Body of pancreas (tissue), 4 donors: ENCODE measurements around the gene PANX2. TPM values are rescaled to one million over a fixed set of nuclear protein-coding genes. Genes with fewer than 3 reads are reported as not detected.
A peak's percentile ranks its signal among the peaks of the same experiment; 100 is the strongest.
"Not testable (repeated sequence)": the region's sequence is repeated elsewhere in the genome, so short reads cannot be mapped to it uniquely, and the experiment has no call there.

Experiments
- ATAC-seq: fragments of 150-250 bp; one replicate; pipeline ENCODE4 v1.9.1; 2016
- DNase-seq, 4 donors: peaks; one replicate each; pipeline ENCODE4 v3.0.0-alpha.2; 2019
- H3K27ac ChIP-seq, 4 donors: fragments of 200-600 bp; sonication (generic); 1 replicate in 3 of 4; 2 replicates in 1 of 4; pipeline versions ENCODE4 v1.5.1 to v1.6.1; 2016 to 2019; ENCODE audit warnings: mild to moderate bottlenecking in 1 of 4, mixed read lengths in 1 of 4, moderate library complexity in 1 of 4
- H3K27me3 ChIP-seq, 2 donors: fragments of 200-600 bp; sonication (generic); one replicate each; pipeline ENCODE4 v1.6.0; 2016; ENCODE audit warnings: mild to moderate bottlenecking in 1 of 2
- H3K36me3 ChIP-seq, 2 donors: fragments of 200-600 bp; sonication (generic); replicated peaks in 1 of 2; 2 replicates each; pipeline ENCODE4 v1.5.1; 2016; ENCODE audit warnings: low read depth in 2 of 2; ENCODE audit not compliant: insufficient read depth in 1 of 2
- H3K4me1 ChIP-seq: fragments of 200-600 bp; sonication (generic); one replicate; pipeline ENCODE4 v1.6.0; 2016
- H3K4me3 ChIP-seq, 2 donors: fragments of 200-600 bp; sonication (generic); 1 replicate in 1 of 2; 2 replicates in 1 of 2; pipeline ENCODE4 v1.5.1; 2016 to 2019
- H3K9me3 ChIP-seq, 3 donors: fragments of 200-600 bp; sonication (generic); 1 replicate in 2 of 3; 2 replicates in 1 of 3; pipeline ENCODE4 v1.5.1; 2016
- POLR2A ChIP-seq, 3 donors: fragments of 450-650 bp; IDR thresholded peaks; one replicate each; pipeline ENCODE4 v1.6.1; 2016; ENCODE audit warnings: antibody characterized with exemption in 3 of 3, mild to moderate bottlenecking in 2 of 3
- WGBS, 2 donors: methylation state at CpG; one replicate each; pipeline ENCODE4 v1.1.5; 2017; 5-methylcytosine and 5-hydroxymethylcytosine counted together
- intact Hi-C: fragments of 100-400 bp; cut with DNase I; formaldehyde crosslinking; loops from one replicate; pipeline ENCODE4 v1.15.1; 2023
- total RNA-seq, 2 donors: library from RNA; depleted of rRNA; stranded (reverse); fragments of >200 nt; gene quantifications; one replicate each; pipeline ENCODE4 v1.1.0, GENCODE V29; 2016
- TF ChIP-seq, protein P1 (sequence below), 7 experiments: fragments of 450-650 bp in 4 of 7; fragments of 200-600 bp in 3 of 7; sonication (generic) in 3 of 7; IDR thresholded peaks; one replicate each; pipeline ENCODE4 v1.5.1; 2016 to 2019; ENCODE audit warnings: antibody characterized with exemption in 7 of 7

PANX2 gene
- total RNA-seq, 2 donors from 2014 or later: 0.33 to 3.1 TPM

DNA sequence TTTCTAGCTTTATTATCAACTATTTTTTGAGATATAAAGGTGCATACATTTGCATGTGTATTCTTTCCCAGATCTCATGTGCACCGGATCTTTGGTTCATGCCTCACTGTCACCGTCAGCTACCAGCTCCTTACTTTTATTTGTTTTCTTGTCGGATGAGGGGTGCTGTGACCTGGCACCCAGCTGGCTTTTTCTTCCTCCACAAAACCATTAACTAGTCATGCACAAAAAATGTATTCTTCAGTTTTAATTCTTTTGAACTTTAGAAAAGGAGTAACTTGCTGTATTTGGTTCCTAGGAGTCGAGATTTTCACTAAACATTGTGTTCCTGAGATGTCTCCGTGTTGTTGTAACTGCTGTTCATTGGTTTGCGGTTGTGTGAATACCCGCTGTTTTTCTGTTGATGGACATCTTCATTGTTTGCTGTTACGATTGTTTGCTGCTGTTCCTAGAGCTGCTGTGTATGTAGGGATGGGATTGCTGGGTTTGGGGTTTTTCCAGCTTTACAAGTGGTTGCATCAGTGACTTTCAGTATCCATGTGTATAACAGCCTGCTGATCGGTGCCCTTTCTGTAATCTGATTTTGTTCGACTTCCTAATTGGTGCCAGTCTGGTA is 41.3 kb upstream of the PANX2 start:
- 67 to 75% methylated on average over 10 of the region's 10 CpGs for WGBS, 2 donors
- H3K36me3 ChIP-seq: no peaks in the 10 kb centered on the region
- H3K27ac ChIP-seq: no peak overlapping the region
- H3K27me3 ChIP-seq: no peaks in the 10 kb centered on the region
- H3K9me3 ChIP-seq: no peaks in the 10 kb centered on the region
- no peak overlapping the region for H3K4me3 ChIP-seq
- H3K4me1 ChIP-seq: no peaks in the 10 kb centered on the region
- intact Hi-C loops: no loop called here
- TF ChIP-seq, protein P1, sequence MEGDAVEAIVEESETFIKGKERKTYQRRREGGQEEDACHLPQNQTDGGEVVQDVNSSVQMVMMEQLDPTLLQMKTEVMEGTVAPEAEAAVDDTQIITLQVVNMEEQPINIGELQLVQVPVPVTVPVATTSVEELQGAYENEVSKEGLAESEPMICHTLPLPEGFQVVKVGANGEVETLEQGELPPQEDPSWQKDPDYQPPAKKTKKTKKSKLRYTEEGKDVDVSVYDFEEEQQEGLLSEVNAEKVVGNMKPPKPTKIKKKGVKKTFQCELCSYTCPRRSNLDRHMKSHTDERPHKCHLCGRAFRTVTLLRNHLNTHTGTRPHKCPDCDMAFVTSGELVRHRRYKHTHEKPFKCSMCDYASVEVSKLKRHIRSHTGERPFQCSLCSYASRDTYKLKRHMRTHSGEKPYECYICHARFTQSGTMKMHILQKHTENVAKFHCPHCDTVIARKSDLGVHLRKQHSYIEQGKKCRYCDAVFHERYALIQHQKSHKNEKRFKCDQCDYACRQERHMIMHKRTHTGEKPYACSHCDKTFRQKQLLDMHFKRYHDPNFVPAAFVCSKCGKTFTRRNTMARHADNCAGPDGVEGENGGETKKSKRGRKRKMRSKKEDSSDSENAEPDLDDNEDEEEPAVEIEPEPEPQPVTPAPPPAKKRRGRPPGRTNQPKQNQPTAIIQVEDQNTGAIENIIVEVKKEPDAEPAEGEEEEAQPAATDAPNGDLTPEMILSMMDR (IDR thresholded peaks at IDR 0.05): no peak
- no peak for TF ChIP-seq POLR2A (IDR thresholded peaks at IDR 0.05)
- DNase-seq (no peak), ATAC-seq (no peak)

DNA sequence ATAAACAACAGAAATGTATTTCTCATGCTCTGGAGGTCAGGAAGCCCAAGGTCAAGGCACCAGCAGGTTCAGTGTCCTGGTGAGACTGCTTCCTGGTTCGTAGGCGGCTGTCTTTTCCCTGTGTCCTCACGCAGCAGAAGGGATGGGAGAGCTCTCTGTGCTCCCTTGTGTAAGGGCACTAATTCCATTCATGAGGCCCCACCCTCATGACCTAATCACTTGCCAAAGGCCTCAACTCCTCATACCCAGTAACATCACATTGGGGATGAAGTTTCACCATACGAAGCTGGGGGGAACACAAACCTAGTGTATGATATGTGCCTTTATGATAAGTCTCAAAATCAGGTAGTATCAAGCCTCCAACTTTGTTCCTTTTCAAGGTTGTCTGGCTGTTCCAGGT is 38.6 kb upstream of the PANX2 start:
- intact Hi-C loops: no loop called here
- 89 to 90% methylated on average over 1 to 4 of the region's 4 CpGs for WGBS, 2 donors
- TF ChIP-seq POLR2A (IDR thresholded peaks at IDR 0.05): no peak
- TF ChIP-seq, protein P1 (IDR thresholded peaks at IDR 0.05): no peak

DNA sequence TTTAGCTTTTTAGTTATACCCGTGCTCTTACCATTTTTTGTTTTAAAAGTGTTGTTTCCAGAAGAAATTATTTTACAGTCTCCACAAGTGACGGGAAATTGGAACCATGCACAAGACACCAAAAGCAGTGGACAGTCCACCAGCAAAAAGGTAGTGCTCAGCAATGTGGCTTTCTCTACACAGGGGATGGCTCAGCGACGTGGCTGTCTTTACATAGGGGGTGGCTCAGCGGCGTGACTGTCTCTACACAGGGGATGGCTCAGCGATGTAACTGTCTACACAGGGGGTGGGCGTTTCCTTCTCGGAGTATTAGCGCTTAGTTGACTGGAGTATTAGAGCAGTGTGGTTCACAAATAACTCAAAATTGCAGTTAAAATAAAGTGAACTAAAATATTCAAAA is 36.0 kb upstream of the PANX2 start:
- H3K4me1 ChIP-seq: no peaks in the 10 kb centered on the region
- H3K27ac ChIP-seq: no peak overlapping the region
- 67 to 74% methylated on average over 10 of the region's 10 CpGs for WGBS, 2 donors
- H3K9me3 ChIP-seq: no peaks in the 10 kb centered on the region
- H3K27me3 ChIP-seq: no peaks in the 10 kb centered on the region
- no peaks in the 10 kb centered on the region for H3K36me3 ChIP-seq
- DNase-seq (no peak), ATAC-seq (no peak)
- intact Hi-C loops: no loop called here
- H3K4me3 ChIP-seq: no peak overlapping the region
- no peak for TF ChIP-seq POLR2A (IDR thresholded peaks at IDR 0.05)
- TF ChIP-seq, protein P1 (IDR thresholded peaks at IDR 0.05): no peak

More for the DNA sequence above, 38.6 kb upstream of the PANX2 start:
- ATAC-seq (no peak), DNase-seq (no peak)
- Histone ChIP-seq H3K36me3 (no peaks in the 10 kb centered on the region), H3K4me3 (no peak overlapping the region), H3K27ac (no peak overlapping the region), H3K27me3 (no peaks in the 10 kb centered on the region), H3K4me1 (no peaks in the 10 kb centered on the region), H3K9me3 (no peaks in the 10 kb centered on the region)

DNA sequence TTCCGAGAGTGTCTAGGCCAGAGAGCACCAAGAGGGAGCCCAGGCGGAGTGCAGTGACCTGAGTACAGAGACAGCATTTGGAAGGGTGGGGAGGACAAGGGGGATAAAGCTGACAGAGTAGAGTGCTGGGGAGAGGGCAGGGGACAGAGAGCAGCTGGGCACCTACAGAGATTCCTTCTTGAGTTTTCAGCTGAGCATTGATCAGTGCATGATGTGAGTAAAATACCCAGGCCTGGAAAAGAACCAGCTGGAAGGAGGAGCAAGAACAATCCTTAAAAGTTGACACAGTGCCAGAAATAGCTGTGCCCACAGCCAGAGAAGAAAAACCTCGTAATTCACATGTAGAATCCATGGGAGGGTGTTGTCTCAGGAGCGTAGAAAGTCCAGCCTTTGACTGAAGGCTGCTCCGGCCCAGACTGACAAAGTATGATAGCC is 33.9 kb upstream of the PANX2 start:
- 71 to 74% methylated on average over 5 of the region's 5 CpGs for WGBS, 2 donors
- intact Hi-C loops: no loop called here
- no peaks in the 10 kb centered on the region for H3K27me3 ChIP-seq
- H3K36me3 ChIP-seq: no peaks in the 10 kb centered on the region
- ATAC-seq: no peak
- DNase-seq: no peak
- no peak for TF ChIP-seq POLR2A (IDR thresholded peaks at IDR 0.05)
- TF ChIP-seq, protein P1 (IDR thresholded peaks at IDR 0.05): no peak
- H3K4me3 ChIP-seq: no peak overlapping the region
- H3K9me3 ChIP-seq: no peaks in the 10 kb centered on the region
- no peak overlapping the region for H3K27ac ChIP-seq
- peaks cover 12% of the 10 kb centered on the region for H3K4me1 ChIP-seq

DNA sequence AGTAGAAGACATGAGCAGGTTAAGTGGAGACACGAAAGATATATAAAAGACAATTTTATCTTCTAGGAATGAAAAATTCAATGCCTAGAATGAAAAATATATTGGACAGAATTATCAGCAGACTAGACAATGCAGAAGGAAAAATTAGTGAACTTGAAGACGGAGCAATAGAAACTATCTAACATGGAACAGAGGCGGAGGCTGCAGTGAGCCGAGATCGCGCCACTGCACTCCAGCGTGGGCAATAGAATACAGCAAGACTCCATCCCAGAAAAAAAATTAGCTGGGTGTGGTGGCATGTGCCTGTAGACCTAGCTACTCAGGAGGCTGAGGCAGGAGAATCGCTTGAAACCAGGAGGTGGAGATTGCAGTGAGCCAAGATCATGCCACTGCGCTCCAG is 33.3 kb upstream of the PANX2 start:
- DNase-seq, H3K9me3 ChIP-seq, H3K27ac ChIP-seq, H3K27me3 ChIP-seq, H3K36me3 ChIP-seq, intact Hi-C loops, ATAC-seq: not testable (repeated sequence)
- peak overlapping the region in 1 of 2 donors; percentile 15 for H3K4me3 ChIP-seq
- H3K4me1 ChIP-seq: peaks cover 19% of the 10 kb centered on the region
- 95 to 97% methylated on average over 9 of the region's 9 CpGs for WGBS, 2 donors
